Cardiac septum (tissue), 1 donor: ENCODE data around the gene FRMD6. TPM values are rescaled to one million over a fixed set of nuclear protein-coding genes. Genes with fewer than 3 reads are reported as not detected.
A peak's percentile ranks its signal among the peaks of the same experiment; 100 is the strongest.

Experiments
- DNase-seq: peaks from one replicate; pipeline ENCODE4 v3.0.0-alpha.2; 2020; ENCODE audit warnings: low spot score
- intact Hi-C: fragments of 100-400 bp; cut with DNase I; formaldehyde crosslinking; loops from one replicate; pipeline ENCODE4 v1.14.0; 2022
- long read RNA-seq: library from polyadenylated mRNA; unstranded; transcript quantifications from one replicate; pipeline ENCODE4 v2.0.0, GENCODE V29; 2021
- total RNA-seq: library from RNA; stranded (reverse); fragmentation: NEBNext Ultra II Directional; extraction: Animal tissue kit (Norgen Biotek cat#: 25700); gene quantifications from one replicate; pipeline ENCODE4 v1.2.1, GENCODE V29; 2021
- donor health status: DM: no; HTN: no; CAD: no.

The FRMD6 gene
- total RNA-seq: 9.1 TPM
- long read RNA-seq, full-length matches to known transcripts: 5 of 12 reads
- long read RNA-seq, partial matches to known transcripts: 3 of 12 reads
- long read RNA-seq, other reads (novel, unspliced or antisense): 4 of 12 reads

GRCh38 chr14:51651388-51652167, at the start of gene FRMD6:
Gene FRMD6 (plus strand): TSS chr14:51651910. CDS start chr14:51689837, 37,927 bp downstream.
- intact Hi-C loops: loop anchor here (2.0 to 5.0 kb wide), 3 partner anchors 125 to 411 kb away; no protein-coding TSS in a partner anchor
- DNase-seq: peak; percentile 91

GRCh38 chr14:51602310-51602709, 49.4 kb upstream of the FRMD6 start:
- intact Hi-C loops: no loop called here
- DNase-seq: no peak

GRCh38 chr14:51603495-51603894, 48.2 kb upstream of the FRMD6 start:
- intact Hi-C loops: no loop called here

GRCh38 chr14:51604073-51604472, 47.6 kb upstream of the FRMD6 start:
- intact Hi-C loops: no loop called here
- no peak for DNase-seq

More at GRCh38 chr14:51603495-51603894, 48.2 kb upstream of the FRMD6 start:
- no peak for DNase-seq

GRCh38 chr14:51605575-51605974, 46.1 kb upstream of the FRMD6 start:
- DNase-seq: no peak
- intact Hi-C loops: no loop called here

GRCh38 chr14:51607711-51608110, 44.0 kb upstream of the FRMD6 start:
- intact Hi-C loops: no loop called here
- no peak for DNase-seq

GRCh38 chr14:51609251-51609954, 42.3 kb upstream of the FRMD6 start:
- intact Hi-C loops: no loop called here
- no peak for DNase-seq

GRCh38 chr14:51609955-51610283, 41.8 kb upstream of the FRMD6 start:
- DNase-seq: no peak
- intact Hi-C loops: no loop called here

- no peak for DNase-seq
- intact Hi-C loops: no loop called here
Observed at GRCh38 chr14:51610771-51611170, 40.9 kb upstream of the FRMD6 start.

- intact Hi-C loops: no loop called here
- DNase-seq: no peak
Observed at GRCh38 chr14:51612449-51612848, 39.3 kb upstream of the FRMD6 start.

GRCh38 chr14:51613416-51613815, 38.3 kb upstream of the FRMD6 start:
- DNase-seq: no peak
- intact Hi-C loops: no loop called here

- no peak for DNase-seq
- intact Hi-C loops: no loop called here
Observed at GRCh38 chr14:51614707-51615106, 37.0 kb upstream of the FRMD6 start.

- intact Hi-C loops: no loop called here
- DNase-seq: no peak
Observed at GRCh38 chr14:51616256-51616655, 35.5 kb upstream of the FRMD6 start.

- DNase-seq: no peak
- intact Hi-C loops: no loop called here
Observed at GRCh38 chr14:51616724-51617409, 34.8 kb upstream of the FRMD6 start.

- intact Hi-C loops: no loop called here
- no peak for DNase-seq
Observed at GRCh38 chr14:51619561-51619960, 32.1 kb upstream of the FRMD6 start.

GRCh38 chr14:51620056-51620455, 31.7 kb upstream of the FRMD6 start:
- no peak for DNase-seq
- intact Hi-C loops: no loop called here

GRCh38 chr14:51621654-51622053, 30.1 kb upstream of the FRMD6 start:
- intact Hi-C loops: no loop called here
- no peak for DNase-seq

- no peak for DNase-seq
- intact Hi-C loops: no loop called here
Observed at GRCh38 chr14:51622376-51622775, 29.3 kb upstream of the FRMD6 start.

- no peak for DNase-seq
- intact Hi-C loops: no loop called here
Observed at GRCh38 chr14:51624955-51625569, 26.6 kb upstream of the FRMD6 start.

- intact Hi-C loops: no loop called here
- DNase-seq: no peak
Observed at GRCh38 chr14:51626185-51626584, 25.5 kb upstream of the FRMD6 start.
